AG09309 (cell line): Measurements from ENCODE around the gene EPAS1.

Source experiments
- DNase-seq: peaks from one replicate; pipeline ENCODE4 v3.0.0-alpha.2; 2010; ENCODE audit warnings: low read depth
- H3K4me3 ChIP-seq: 2 replicates; pipeline ENCODE4 v1.5.1; 2011; ENCODE audit warnings: mild to moderate bottlenecking, low read depth, low read length, moderate library complexity; ENCODE audit not compliant: control insufficient read depth
- TF ChIP-seq, protein P1 (sequence below): IDR thresholded peaks from 2 replicates; pipeline ENCODE4 v1.5.1; 2011; ENCODE audit warnings: mild to moderate bottlenecking, low read depth, low read length, inconsistent platforms; ENCODE audit not compliant: insufficient read depth, control insufficient read depth; ENCODE audit errors: missing control alignments

The EPAS1 gene

DNA sequence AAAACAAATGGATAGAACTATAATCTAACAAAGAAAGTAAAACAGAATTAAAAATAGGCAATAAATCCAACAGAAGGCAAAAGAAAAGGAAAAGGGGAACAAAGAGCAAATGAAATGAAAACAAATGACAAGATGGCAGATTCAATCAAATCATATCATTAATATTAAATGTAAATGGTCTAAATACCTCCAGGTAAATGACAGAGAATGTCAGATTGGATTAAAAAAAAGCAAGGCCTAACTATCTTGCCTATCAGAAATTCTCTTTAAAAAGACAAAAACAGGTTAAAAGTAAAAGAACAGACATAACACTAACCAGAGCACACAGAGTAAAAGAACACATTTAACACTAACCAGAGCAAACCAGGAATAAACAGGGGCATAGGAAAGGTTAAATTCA is 119.1 kb downstream of the EPAS1 start:
- H3K4me3 ChIP-seq: no peak overlapping the region
- DNase-seq: no peak
- TF ChIP-seq, protein P1, sequence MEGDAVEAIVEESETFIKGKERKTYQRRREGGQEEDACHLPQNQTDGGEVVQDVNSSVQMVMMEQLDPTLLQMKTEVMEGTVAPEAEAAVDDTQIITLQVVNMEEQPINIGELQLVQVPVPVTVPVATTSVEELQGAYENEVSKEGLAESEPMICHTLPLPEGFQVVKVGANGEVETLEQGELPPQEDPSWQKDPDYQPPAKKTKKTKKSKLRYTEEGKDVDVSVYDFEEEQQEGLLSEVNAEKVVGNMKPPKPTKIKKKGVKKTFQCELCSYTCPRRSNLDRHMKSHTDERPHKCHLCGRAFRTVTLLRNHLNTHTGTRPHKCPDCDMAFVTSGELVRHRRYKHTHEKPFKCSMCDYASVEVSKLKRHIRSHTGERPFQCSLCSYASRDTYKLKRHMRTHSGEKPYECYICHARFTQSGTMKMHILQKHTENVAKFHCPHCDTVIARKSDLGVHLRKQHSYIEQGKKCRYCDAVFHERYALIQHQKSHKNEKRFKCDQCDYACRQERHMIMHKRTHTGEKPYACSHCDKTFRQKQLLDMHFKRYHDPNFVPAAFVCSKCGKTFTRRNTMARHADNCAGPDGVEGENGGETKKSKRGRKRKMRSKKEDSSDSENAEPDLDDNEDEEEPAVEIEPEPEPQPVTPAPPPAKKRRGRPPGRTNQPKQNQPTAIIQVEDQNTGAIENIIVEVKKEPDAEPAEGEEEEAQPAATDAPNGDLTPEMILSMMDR: no peak

DNA sequence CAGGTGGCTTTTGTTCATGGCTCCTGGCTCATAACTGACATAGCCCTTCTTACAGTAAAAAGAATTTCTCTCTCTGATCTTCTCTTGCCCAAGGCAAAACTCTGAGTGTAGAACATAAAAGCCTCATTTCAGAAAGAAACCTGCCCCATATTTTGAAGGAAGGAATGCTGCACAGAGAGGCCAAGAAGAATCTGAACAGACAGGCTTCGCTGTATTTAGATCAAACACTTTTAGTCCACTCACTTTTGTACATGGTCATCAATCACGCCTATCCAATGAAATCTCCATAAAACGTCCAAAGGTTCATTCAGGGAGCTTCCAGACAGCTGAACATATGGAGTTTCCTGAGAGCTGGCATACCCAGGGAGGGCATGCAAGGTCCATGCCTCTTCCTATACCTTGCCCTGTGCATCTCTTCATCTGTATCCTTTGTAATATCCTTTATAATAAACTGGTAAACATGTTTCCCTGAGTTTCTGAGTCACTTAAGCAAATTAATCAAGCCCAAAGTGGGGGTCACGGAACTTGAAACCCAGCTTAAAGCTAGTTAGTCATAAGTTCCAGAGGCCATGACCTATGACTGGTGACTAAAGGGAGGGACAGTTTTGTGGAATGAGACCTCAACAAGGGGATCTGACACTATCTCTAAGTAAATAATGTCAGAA is 119.7 kb downstream of the EPAS1 start:
- DNase-seq: no peak
- no peak overlapping the region for H3K4me3 ChIP-seq
- TF ChIP-seq, protein P1: no peak

DNA sequence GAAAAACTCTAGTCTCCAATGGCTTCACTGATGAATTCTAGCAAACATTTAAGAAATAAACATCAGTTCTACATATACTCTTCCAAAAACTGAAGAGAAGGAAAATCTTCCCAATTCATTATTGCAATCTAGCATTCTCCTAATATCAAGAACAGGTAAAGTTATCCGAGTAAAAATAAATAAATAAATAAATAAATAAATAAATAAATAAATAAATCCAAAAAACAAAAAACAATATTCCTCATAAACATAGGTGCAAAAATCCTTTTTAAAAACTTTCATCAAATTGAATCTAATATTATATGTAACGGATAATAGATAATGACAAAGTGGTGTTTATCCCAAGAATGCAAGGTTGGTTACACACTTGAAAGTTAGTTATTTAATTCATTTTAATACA is 123.7 kb downstream of the EPAS1 start:
- DNase-seq: no peak
- TF ChIP-seq, protein P1: no peak
- no peak overlapping the region for H3K4me3 ChIP-seq

DNA sequence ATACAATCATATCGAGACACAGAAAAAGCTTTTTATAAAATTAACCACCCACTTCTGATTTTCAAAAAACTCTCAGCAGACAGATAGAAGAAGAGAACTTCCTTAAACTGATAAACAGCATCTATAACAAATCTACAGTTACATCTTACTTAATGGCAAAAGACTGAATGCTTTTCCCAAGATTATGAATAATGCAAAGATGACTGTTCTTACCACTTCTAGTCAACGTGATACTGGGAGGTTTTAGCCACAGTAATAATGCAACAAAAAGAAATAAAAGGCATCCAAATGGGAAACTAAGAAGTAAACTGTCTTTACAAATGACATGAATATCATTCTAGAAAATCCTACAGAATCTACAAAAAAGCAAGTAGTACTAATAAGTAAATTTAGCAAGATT is 124.2 kb downstream of the EPAS1 start:
- H3K4me3 ChIP-seq: no peak overlapping the region
- TF ChIP-seq, protein P1: no peak
- no peak for DNase-seq

DNA sequence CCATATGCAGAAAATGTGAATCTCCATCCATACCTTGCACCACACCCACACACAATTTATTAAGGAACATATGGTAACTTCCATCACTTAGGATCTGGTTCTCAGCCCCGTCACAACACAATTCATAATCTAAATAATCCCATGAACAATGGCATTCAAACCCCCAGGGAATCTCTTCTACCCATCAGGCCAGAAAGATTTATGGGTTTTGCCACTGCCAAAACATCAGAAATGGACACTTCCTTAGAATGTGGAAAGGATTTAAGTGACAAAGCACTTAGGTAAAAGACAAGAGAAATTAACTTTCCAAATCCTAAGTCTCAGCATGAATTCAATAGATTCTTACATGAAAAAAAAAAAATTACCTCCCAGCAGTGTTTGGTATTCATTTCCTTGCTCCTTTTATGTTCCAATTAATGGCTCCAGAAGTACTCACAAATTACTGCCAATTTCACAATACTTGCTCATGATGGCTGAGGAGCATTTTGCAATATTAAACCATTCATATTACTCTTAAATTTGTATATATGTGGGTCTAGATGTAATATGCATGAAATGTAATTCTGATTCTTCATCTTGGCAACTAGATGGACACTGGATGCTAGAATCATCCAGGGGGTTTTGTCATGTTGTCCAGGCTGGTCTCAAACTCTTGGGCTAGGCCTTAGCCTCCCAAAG is 125.6 kb downstream of the EPAS1 start:
- TF ChIP-seq, protein P1: no peak
- H3K4me3 ChIP-seq: no peak overlapping the region
- DNase-seq: no peak

DNA sequence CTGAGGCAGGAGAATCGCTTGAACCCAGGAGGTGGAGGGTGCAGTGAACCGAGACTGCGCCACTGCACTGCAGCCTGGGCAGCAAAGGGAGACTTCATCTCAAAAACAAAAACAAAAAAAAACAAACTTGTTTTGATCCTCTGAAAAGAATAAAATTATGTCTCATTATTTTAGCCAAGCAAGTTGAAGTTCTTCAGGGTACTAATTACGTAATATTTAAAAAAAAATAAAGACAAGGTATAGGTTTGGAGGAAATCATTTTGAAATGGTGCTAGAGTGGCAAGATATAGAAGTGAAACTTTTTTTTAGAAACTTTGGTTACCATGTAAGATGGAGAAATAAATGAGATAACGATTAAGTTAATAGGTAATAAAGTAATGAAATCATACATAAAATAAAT is 127.7 kb downstream of the EPAS1 start:
- no peak overlapping the region for H3K4me3 ChIP-seq
- TF ChIP-seq, protein P1: no peak
- no peak for DNase-seq
